Calu3 (cell line): Measurements from ENCODE around the gene ACOXL. TPM values are rescaled to one million over a fixed set of nuclear protein-coding genes. Genes with fewer than 3 reads are reported as not detected.

ENCODE experiments used
- BruUV-seq: library from RNA; stranded (reverse); fragments of 400-500 nt; replicated peaks from 2 replicates; lab custom pipeline; 2021; lab: Mats Ljungman, UMichigan
- CTCF ChIA-PET: fragments of 300-600 bp; sonication (Branson Sonifier 250); formaldehyde crosslinking; loops from one replicate; lab custom pipeline; 2022; ENCODE audit warnings: antibody characterized with exemption; lab: Charles Lee
- DNase-seq: peaks from one replicate; pipeline ENCODE4 v3.0.0; 2022
- H3K27ac Mint-ChIP-seq: one replicate; pipeline ENCODE4 v1.8.0; 2022; ENCODE audit warnings: mixed read lengths; ENCODE audit not compliant: unreplicated experiment
- H3K27me3 Mint-ChIP-seq: one replicate; pipeline ENCODE4 v1.8.0; 2022; ENCODE audit warnings: mixed read lengths; ENCODE audit not compliant: unreplicated experiment
- H3K36me3 Mint-ChIP-seq: one replicate; pipeline ENCODE4 v1.8.0; 2022; ENCODE audit warnings: mild to moderate bottlenecking, moderate library complexity, mixed read lengths; ENCODE audit not compliant: insufficient read depth, unreplicated experiment
- H3K4me1 Mint-ChIP-seq: one replicate; pipeline ENCODE4 v1.8.0; 2022; ENCODE audit warnings: mild to moderate bottlenecking, low read depth, mixed read lengths; ENCODE audit not compliant: unreplicated experiment
- H3K4me3 Mint-ChIP-seq: one replicate; pipeline ENCODE4 v1.8.0; 2022; ENCODE audit warnings: mild to moderate bottlenecking, low read depth, moderate library complexity, mixed read lengths; ENCODE audit not compliant: unreplicated experiment
- H3K9me3 Mint-ChIP-seq: one replicate; pipeline ENCODE4 v1.8.0; 2022; ENCODE audit warnings: low read depth, mixed read lengths; ENCODE audit not compliant: unreplicated experiment
- CTCF ChIP-seq: fragments of 200-600 bp; IDR thresholded peaks from one replicate; pipeline ENCODE4 v1.8.0; 2022; ENCODE audit warnings: antibody characterized with exemption; ENCODE audit not compliant: unreplicated experiment
- intact Hi-C: fragments of 100-400 bp; cut with micrococcal nuclease; formaldehyde crosslinking; loops from one replicate; pipeline ENCODE4 v1.10.0; 2022; ENCODE audit not compliant: unreplicated experiment
- total RNA-seq: library from RNA; stranded (reverse); gene quantifications from 2 replicates; pipeline ENCODE4 v1.2.3, GENCODE V29; 2022

The ACOXL gene
- total RNA-seq, 1 experiment from 2014 or later = 2.7 TPM

GRCh38 chr2:110876167-110876999 is 144.0 kb downstream of the ACOXL start:
- Mint-ChIP-seq H3K27me3 (no peaks in the 10 kb centered on the region), H3K27ac (no peak overlapping the region), H3K4me3 (no peak overlapping the region), H3K36me3 (no peaks in the 10 kb centered on the region), H3K4me1 (no peaks in the 10 kb centered on the region), H3K9me3 (peaks cover 2% of the 10 kb centered on the region)
- TF ChIP-seq CTCF = no peak
- intact Hi-C loops = no loop called here
- no peak for DNase-seq
- CTCF ChIA-PET = no interaction called here
- BruUV-seq = no TSS peak

- no peak for TF ChIP-seq CTCF
- no peaks in the 10 kb centered on the region for H3K36me3 Mint-ChIP-seq
- peaks cover 2% of the 10 kb centered on the region for H3K9me3 Mint-ChIP-seq
- H3K4me1 Mint-ChIP-seq = no peaks in the 10 kb centered on the region
- no peaks in the 10 kb centered on the region for H3K27me3 Mint-ChIP-seq
- no TSS peak for BruUV-seq
- no peak for DNase-seq
- CTCF ChIA-PET = no interaction called here
- intact Hi-C loops = no loop called here
- no peak overlapping the region for H3K27ac Mint-ChIP-seq
- H3K4me3 Mint-ChIP-seq = no peak overlapping the region
Measured at GRCh38 chr2:110877031-110877827, 144.9 kb downstream of the ACOXL start.

GRCh38 chr2:110878150-110878549 is 145.8 kb downstream of the ACOXL start:
- H3K36me3 Mint-ChIP-seq = no peaks in the 10 kb centered on the region
- intact Hi-C loops = no loop called here
- no peaks in the 10 kb centered on the region for H3K27me3 Mint-ChIP-seq
- H3K4me3 Mint-ChIP-seq = no peak overlapping the region
- no peaks in the 10 kb centered on the region for H3K4me1 Mint-ChIP-seq
- no peak for DNase-seq
- no TSS peak for BruUV-seq
- CTCF ChIA-PET = no interaction called here
- no peak overlapping the region for H3K27ac Mint-ChIP-seq
- no peak for TF ChIP-seq CTCF
- peaks cover 2% of the 10 kb centered on the region for H3K9me3 Mint-ChIP-seq

GRCh38 chr2:110881908-110882307 is 149.5 kb downstream of the ACOXL start:
- intact Hi-C loops = no loop called here
- Mint-ChIP-seq H3K4me3 (no peak overlapping the region), H3K27ac (no peak overlapping the region), H3K9me3 (peaks cover 2% of the 10 kb centered on the region), H3K4me1 (no peaks in the 10 kb centered on the region), H3K27me3 (no peaks in the 10 kb centered on the region), H3K36me3 (no peaks in the 10 kb centered on the region)
- no TSS peak for BruUV-seq
- CTCF ChIA-PET = no interaction called here
- no peak for TF ChIP-seq CTCF
- DNase-seq = no peak
